H1 (cell line): ENCODE data around the gene B4GAT1. TPM values are rescaled to one million over a fixed set of nuclear protein-coding genes. Genes with fewer than 3 reads are reported as not detected.

Experiments
- CTCF ChIA-PET: fragments of 300-600 bp; sonication (Branson Sonifier 250); formaldehyde crosslinking; loops from one replicate; lab custom pipeline; 2021; ENCODE audit not compliant: partially characterized antibody; lab: Charles Lee
- POLR2A ChIA-PET: fragments of 300-600 bp; sonication (Branson Sonifier 250); formaldehyde crosslinking; loops from one replicate; lab custom pipeline; 2021; ENCODE audit warnings: inconsistent platforms; ENCODE audit not compliant: partially characterized antibody; lab: Charles Lee
- DNase-seq, 2 experiments: peaks; one replicate each; pipeline versions ENCODE4 v3.0.0 to v3.0.0-alpha.2; 2010 to 2022; ENCODE audit warnings: low spot score in 2 of 2, low read depth in 1 of 2, mixed read lengths in 1 of 2
- FAIRE-seq: peaks from 2 replicates; lab custom pipeline; 2011; peaks lifted over from hg19 to GRCh38; lab: Jason Lieb, UNC
- H2AFZ ChIP-seq: 2 replicates; pipeline ENCODE4 v1.8.1; 2012; ENCODE audit warnings: low read length, inconsistent platforms
- H2AK5ac ChIP-seq: 2 replicates; pipeline ENCODE4 v1.6.1; 2013; ENCODE audit warnings: low read depth, low read length
- H2BK120ac ChIP-seq: replicated peaks from 2 replicates; pipeline ENCODE3; 2013; ENCODE audit warnings: low read depth, low read length, inconsistent platforms
- H2BK12ac ChIP-seq: 2 replicates; pipeline ENCODE4 v1.6.1; 2013; ENCODE audit warnings: low read depth, low read length
- H2BK15ac ChIP-seq: 2 replicates; pipeline ENCODE4 v1.6.1; 2013; ENCODE audit warnings: low read length
- H2BK20ac ChIP-seq: 2 replicates; pipeline ENCODE4 v1.6.1; 2013; ENCODE audit warnings: low read length
- H2BK5ac ChIP-seq: 2 replicates; pipeline ENCODE4 v1.6.1; 2013; ENCODE audit warnings: low read depth, low read length
- H3K14ac ChIP-seq: 2 replicates; pipeline ENCODE4 v1.6.1; 2013; ENCODE audit warnings: inconsistent platforms; ENCODE audit not compliant: insufficient read length
- H3K18ac ChIP-seq: 2 replicates; pipeline ENCODE4 v1.6.1; 2013; ENCODE audit warnings: low read length; ENCODE audit errors: extremely low read depth
- H3K23ac ChIP-seq: 2 replicates; pipeline ENCODE4 v1.6.1; 2013; ENCODE audit warnings: inconsistent platforms; ENCODE audit not compliant: insufficient read length
- H3K23me2 ChIP-seq: 2 replicates; pipeline ENCODE4 v1.6.1; 2013; ENCODE audit warnings: low read depth, low read length
- H3K27ac ChIP-seq: 2 replicates; pipeline ENCODE4 v1.6.1; 2011; ENCODE audit warnings: low read depth, low read length, inconsistent platforms
- H3K27me3 ChIP-seq, 4 experiments: replicated peaks in 1 of 4; 1 replicate in 1 of 4; 2 replicates in 3 of 4; pipeline versions ENCODE4 v1.6.1 to v1.8.1; 2011 to 2013; ENCODE audit warnings: low read length in 3 of 4, mild to moderate bottlenecking in 3 of 4, inconsistent platforms in 2 of 4, mixed read lengths in 2 of 4, moderate library complexity in 1 of 4; ENCODE audit not compliant: control insufficient read depth in 3 of 4, insufficient read depth in 3 of 4; ENCODE audit errors: extremely low read depth in 1 of 4
- H3K36me3 ChIP-seq, 4 experiments: 2 replicates each; pipeline versions ENCODE4 v1.6.1 to v1.8.1; 2011 to 2013; ENCODE audit warnings: mild to moderate bottlenecking in 4 of 4, low read length in 3 of 4, moderate library complexity in 2 of 4, control low read depth in 1 of 4, inconsistent platforms in 1 of 4; ENCODE audit not compliant: insufficient read depth in 4 of 4, control insufficient read depth in 2 of 4
- H3K4ac ChIP-seq: replicated peaks from 2 replicates; pipeline ENCODE3; 2013; ENCODE audit warnings: low read length, low read depth, mixed read lengths, inconsistent platforms; ENCODE audit not compliant: insufficient read length
- H3K4me1 ChIP-seq, 4 experiments: replicated peaks in 1 of 4; 1 replicate in 1 of 4; 2 replicates in 3 of 4; pipeline versions ENCODE4 v1.6.1 to v1.8.1; 2011 to 2013; ENCODE audit warnings: low read length in 3 of 4, inconsistent platforms in 2 of 4, mixed read lengths in 1 of 4; ENCODE audit not compliant: insufficient read depth in 4 of 4, control insufficient read depth in 3 of 4
- H3K4me2 ChIP-seq, 2 experiments: 2 replicates each; pipeline versions ENCODE4 v1.6.1 to v1.8.1; 2011 to 2013; ENCODE audit warnings: low read depth in 2 of 2, low read length in 2 of 2, control low read depth in 1 of 2, inconsistent platforms in 1 of 2, mild to moderate bottlenecking in 1 of 2; ENCODE audit not compliant: insufficient read depth in 1 of 2
- H3K4me3 ChIP-seq, 4 experiments: fragments of 200-600, 300-600 bp in 1 of 4; sonication (generic), shearing (Covaris generic), sonication (Bioruptor Twin) in 1 of 4; 2 replicates each; pipeline versions ENCODE4 v1.5.1 to v1.8.1; 2011 to 2016; ENCODE audit warnings: low read length in 4 of 4, low read depth in 3 of 4, control low read depth in 2 of 4, inconsistent platforms in 2 of 4, mild to moderate bottlenecking in 2 of 4, mixed read lengths in 1 of 4, moderate library complexity in 1 of 4; ENCODE audit not compliant: insufficient read depth in 2 of 4; ENCODE audit errors: extremely low read depth in 1 of 4
- H3K56ac ChIP-seq: replicated peaks from 2 replicates; pipeline ENCODE3; 2013; ENCODE audit warnings: low read depth, mild to moderate bottlenecking, mixed read lengths, low read length, inconsistent platforms; ENCODE audit not compliant: insufficient read length
- H3K79me1 ChIP-seq: 2 replicates; pipeline ENCODE4 v1.6.1; 2013; ENCODE audit warnings: low read depth, low read length, control low read depth
- H3K79me2 ChIP-seq, 2 experiments: 2 replicates each; pipeline versions ENCODE4 v1.6.1 to v1.8.1; 2012 to 2013; ENCODE audit warnings: low read length in 2 of 2, mild to moderate bottlenecking in 2 of 2, inconsistent platforms in 1 of 2; ENCODE audit not compliant: insufficient read depth in 2 of 2, control insufficient read depth in 1 of 2
- H3K9ac ChIP-seq, 4 experiments: replicated peaks in 1 of 4; 1 replicate in 1 of 4; 2 replicates in 3 of 4; pipeline versions ENCODE4 v1.6.1 to v1.8.1; 2011 to 2013; ENCODE audit warnings: low read depth in 3 of 4, low read length in 3 of 4, control low read depth in 2 of 4, mild to moderate bottlenecking in 2 of 4, moderate library complexity in 2 of 4, inconsistent platforms in 1 of 4; ENCODE audit errors: extremely low read depth in 1 of 4
- H3K9me3 ChIP-seq, 2 experiments: 2 replicates each; pipeline versions ENCODE4 v1.6.1 to v1.8.1; 2012 to 2013; ENCODE audit warnings: mild to moderate bottlenecking in 2 of 2, moderate library complexity in 2 of 2, control low read depth in 1 of 2, inconsistent platforms in 1 of 2, low read depth in 1 of 2, low read length in 1 of 2, mixed read lengths in 1 of 2; ENCODE audit not compliant: insufficient read depth in 2 of 2
- H4K20me1 ChIP-seq, 2 experiments: replicated peaks in 1 of 2; 2 replicates each; pipeline versions ENCODE3 to v1.8.1; 2011 to 2013; ENCODE audit warnings: inconsistent platforms in 2 of 2, low read length in 2 of 2, mild to moderate bottlenecking in 1 of 2; ENCODE audit not compliant: insufficient read depth in 2 of 2, control insufficient read depth in 1 of 2
- H4K5ac ChIP-seq: 2 replicates; pipeline ENCODE4 v1.6.1; 2013; ENCODE audit warnings: low read length, low read depth, mixed read lengths, inconsistent platforms; ENCODE audit not compliant: insufficient read length
- H4K8ac ChIP-seq: 2 replicates; pipeline ENCODE4 v1.8.0; 2013; ENCODE audit warnings: mild to moderate bottlenecking, moderate library complexity, low read length, inconsistent platforms; ENCODE audit not compliant: insufficient read depth; ENCODE audit errors: extremely low read depth
- H4K91ac ChIP-seq: replicated peaks from 2 replicates; pipeline ENCODE3; 2013; ENCODE audit warnings: low read length, mixed read lengths, inconsistent platforms; ENCODE audit not compliant: insufficient read length
- CBX8 ChIP-seq: fragments of 300-800, 300-1000 bp; sonication (generic); IDR thresholded peaks from 2 replicates; pipeline ENCODE4 v1.7.1; 2016; ENCODE audit warnings: low read depth, low read length, borderline replicate concordance
- CTBP2 ChIP-seq: IDR thresholded peaks from 2 replicates; pipeline ENCODE4 v1.7.0; 2011; ENCODE audit warnings: borderline replicate concordance, mild to moderate bottlenecking, moderate library complexity, mixed read lengths, low read length; ENCODE audit not compliant: insufficient read depth, insufficient read length
- EP300 ChIP-seq, 2 experiments: IDR thresholded peaks; 1 replicate in 1 of 2; 2 replicates in 1 of 2; pipeline ENCODE4 v1.6.1; 2011 to 2012; ENCODE audit warnings: low read depth in 2 of 2, low read length in 2 of 2, mild to moderate bottlenecking in 2 of 2, borderline replicate concordance in 1 of 2, inconsistent platforms in 1 of 2, moderate library complexity in 1 of 2
- POLR2AphosphoS5 ChIP-seq: IDR thresholded peaks from 2 replicates; pipeline ENCODE4 v1.6.1; 2011; ENCODE audit warnings: low read depth, low read length
- RNF2 ChIP-seq: fragments of 200-900, 300-1000 bp; sonication (generic); IDR thresholded peaks from 2 replicates; pipeline ENCODE4 v1.7.1; 2016; ENCODE audit warnings: borderline replicate concordance, low read depth, mild to moderate bottlenecking, antibody characterized with exemption, low read length; ENCODE audit not compliant: poor library complexity, severe bottlenecking; ENCODE audit errors: missing control alignments
- ZNF274 ChIP-seq: IDR thresholded peaks from 2 replicates; pipeline ENCODE4 v1.7.0; 2012; ENCODE audit warnings: low read length, borderline replicate concordance; ENCODE audit errors: extremely low read depth
- WGBS, 2 experiments: shearing (Covaris generic) in 1 of 2; methylation state at CpG; one replicate each; pipeline versions ENCODE4 v1.1.6 to v1.1.7; 2013 to 2015; ENCODE audit warnings: low lambda C conversion rate in 2 of 2, mixed read lengths in 2 of 2, inconsistent platforms in 1 of 2, low coverage in 1 of 2, missing lambda C conversion rate in 1 of 2; ENCODE audit not compliant: insufficient replicate concordance in 2 of 2, insufficient coverage in 1 of 2, insufficient read length in 1 of 2; ENCODE audit errors: extremely low coverage in 1 of 2, missing lambda C conversion rate in 1 of 2; 5-methylcytosine and 5-hydroxymethylcytosine counted together
- polyA plus RNA-seq, 7 experiments: library from polyadenylated mRNA; depleted of rRNA in 3 of 7; stranded (reverse) in 5 of 7; unstranded in 2 of 7; fragments of >200 nt in 5 of 7; fragments of 200-250 nt in 2 of 7; gene quantifications; 1 replicate in 5 of 7; 2 replicates in 1 of 7; 4 replicates in 1 of 7; pipeline versions ENCODE4 v1.2.1 to v1.2.3, GENCODE V29; 2011 to 2013; ENCODE audit warnings: missing spikeins in 2 of 7, mixed read lengths in 2 of 7
- total RNA-seq: library from RNA; stranded (reverse); fragmentation: NEBNext Ultra II Directional; extraction: Animal tissue kit (Norgen Biotek cat#: 25700); gene quantifications from 2 replicates; pipeline ENCODE4 v1.2.1, GENCODE V29; 2021
- TF ChIP-seq, protein P1 (sequence below): IDR thresholded peaks from 2 replicates; pipeline ENCODE4 v1.6.1; 2012; ENCODE audit warnings: inconsistent platforms
- TF ChIP-seq, protein P2 (sequence below), 3 experiments: IDR thresholded peaks; 1 replicate in 2 of 3; 2 replicates in 1 of 3; pipeline versions ENCODE4 v1.5.1 to v1.6.1; 2011; ENCODE audit warnings: low read length in 3 of 3, mild to moderate bottlenecking in 3 of 3, inconsistent platforms in 2 of 3, low read depth in 1 of 3, moderate library complexity in 1 of 3; ENCODE audit not compliant: insufficient read depth in 1 of 3; ENCODE audit errors: control extremely low read depth in 1 of 3

The B4GAT1 gene
- total and polyA plus RNA-seq, 2 of the 8 experiments (the other 6 are each of a cell fraction or from before 2014, with no cell fraction given), result 22.2 to 27.8 TPM

DNA sequence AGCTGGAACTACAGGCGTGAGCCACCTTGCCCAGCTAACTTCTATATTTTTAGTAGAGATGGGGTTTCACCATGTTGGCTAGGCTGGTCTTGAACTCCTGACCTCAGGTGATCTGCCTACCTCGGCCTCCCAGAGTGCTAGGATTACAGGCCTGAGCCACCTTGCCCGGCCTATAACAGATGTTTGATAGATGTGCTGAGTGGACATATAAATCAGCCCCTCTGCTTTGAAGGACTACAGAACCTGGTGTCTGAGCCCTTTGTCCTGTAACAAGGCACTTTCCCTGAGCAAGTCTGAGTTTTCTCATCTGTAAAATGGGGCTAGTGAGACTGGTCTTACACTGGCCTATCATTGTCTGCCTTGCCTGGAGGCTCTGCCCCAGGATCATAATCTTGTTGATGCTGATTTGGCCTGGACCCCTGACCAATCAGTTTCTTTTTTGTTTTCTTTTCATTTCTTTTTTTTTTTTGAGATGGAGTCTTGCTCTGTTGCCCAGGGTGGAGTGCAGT, 18.2 kb downstream of the B4GAT1 start:
- FAIRE-seq (no peak), DNase-seq (no peak)
- CTCF ChIA-PET, result interaction anchor here (0.7 to 8.7 kb wide), 16 partner anchors 10 to 152 kb away, joined by 3 to 242 read pairs (median 4); partner anchors contain the start of genes BRMS1 and CD248
- Histone ChIP-seq H3K9ac (no peak overlapping the region), H2BK5ac (0 out of 2 replicates have a peak overlapping the region, but pooled peaks have one; percentile 71), H3K79me2 (no peaks in the 10 kb centered on the region), H4K8ac (no peak overlapping the region), H3K27ac (no peak overlapping the region), H3K4me3 (no peak overlapping the region), H3K14ac (no peak overlapping the region), H3K56ac (no peak overlapping the region), H2BK20ac (no peak overlapping the region), H4K91ac (no peak overlapping the region), H3K4me1 (peaks cover 5 to 12% (median 8%) of the 10 kb centered on the region in 4 experiments; a peak in 6 of 7 replicates), H3K23ac (no peak overlapping the region), H2BK12ac (peak overlapping the region; percentile 92; the same call in 1 of the 2 replicates), H3K18ac (no peak overlapping the region), H3K4ac (no peak overlapping the region), H3K27me3 (peaks cover 0 to 7% (median 5%) of the 10 kb centered on the region in 4 experiments; a peak in 2 of 7 replicates), H3K79me1 (no peaks in the 10 kb centered on the region), H3K36me3 (no peaks in the 10 kb centered on the region), H4K5ac (no peak overlapping the region), H2BK15ac (peak overlapping the region; percentile 81; the same call in 1 of the 2 replicates), H3K9me3 (no peaks in the 10 kb centered on the region), H3K23me2 (no peaks in the 10 kb centered on the region; the same call in 1 of the 2 replicates), H3K4me2 (0 out of 4 replicates have a peak overlapping the region, but pooled peaks of 1 of the 2 experiments have one; percentile 4), H4K20me1 (no peaks in the 10 kb centered on the region), H2AK5ac (no peak overlapping the region), H2BK120ac (no peak overlapping the region), H2AFZ (no peak overlapping the region)
- POLR2A ChIA-PET, result interaction anchor here (1.0 to 8.5 kb wide), 5 partner anchors 12 to 32 kb away, joined by 5 to 61 read pairs (median 19); partner anchors contain the start of genes B4GAT1, BRMS1 and CD248
- 89% methylated on average over 3 of the region's 3 CpGs; no CpG with 5 or more reads in 1 of the 2 experiments for WGBS, 2 experiments
- TF ChIP-seq EP300 (IDR thresholded peaks at IDR 0.05; ENCODE audit: borderline replicate concordance in 1 of 2, low read depth in 2 of 2, low read length in 2 of 2), result no peak
- TF ChIP-seq, protein P1, sequence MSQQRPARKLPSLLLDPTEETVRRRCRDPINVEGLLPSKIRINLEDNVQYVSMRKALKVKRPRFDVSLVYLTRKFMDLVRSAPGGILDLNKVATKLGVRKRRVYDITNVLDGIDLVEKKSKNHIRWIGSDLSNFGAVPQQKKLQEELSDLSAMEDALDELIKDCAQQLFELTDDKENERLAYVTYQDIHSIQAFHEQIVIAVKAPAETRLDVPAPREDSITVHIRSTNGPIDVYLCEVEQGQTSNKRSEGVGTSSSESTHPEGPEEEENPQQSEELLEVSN, result no peak
- TF ChIP-seq, protein P2, sequence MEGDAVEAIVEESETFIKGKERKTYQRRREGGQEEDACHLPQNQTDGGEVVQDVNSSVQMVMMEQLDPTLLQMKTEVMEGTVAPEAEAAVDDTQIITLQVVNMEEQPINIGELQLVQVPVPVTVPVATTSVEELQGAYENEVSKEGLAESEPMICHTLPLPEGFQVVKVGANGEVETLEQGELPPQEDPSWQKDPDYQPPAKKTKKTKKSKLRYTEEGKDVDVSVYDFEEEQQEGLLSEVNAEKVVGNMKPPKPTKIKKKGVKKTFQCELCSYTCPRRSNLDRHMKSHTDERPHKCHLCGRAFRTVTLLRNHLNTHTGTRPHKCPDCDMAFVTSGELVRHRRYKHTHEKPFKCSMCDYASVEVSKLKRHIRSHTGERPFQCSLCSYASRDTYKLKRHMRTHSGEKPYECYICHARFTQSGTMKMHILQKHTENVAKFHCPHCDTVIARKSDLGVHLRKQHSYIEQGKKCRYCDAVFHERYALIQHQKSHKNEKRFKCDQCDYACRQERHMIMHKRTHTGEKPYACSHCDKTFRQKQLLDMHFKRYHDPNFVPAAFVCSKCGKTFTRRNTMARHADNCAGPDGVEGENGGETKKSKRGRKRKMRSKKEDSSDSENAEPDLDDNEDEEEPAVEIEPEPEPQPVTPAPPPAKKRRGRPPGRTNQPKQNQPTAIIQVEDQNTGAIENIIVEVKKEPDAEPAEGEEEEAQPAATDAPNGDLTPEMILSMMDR (IDR thresholded peaks at IDR 0.05; ENCODE audit: control extremely low read depth in 1 of 3, insufficient read depth in 1 of 3, low read depth in 1 of 3, low read length in 3 of 3), result no peak
- TF ChIP-seq ZNF274, result no peak
- no peak for TF ChIP-seq POLR2AphosphoS5
- TF ChIP-seq CBX8, result no peak
- TF ChIP-seq CTBP2, result no peak
- no peak for TF ChIP-seq RNF2
